CD14-positive monocyte (primary cell): ENCODE data around the gene KBTBD6. TPM values are rescaled to one million over a fixed set of nuclear protein-coding genes. Genes with fewer than 3 reads are reported as not detected.
"Not testable (repeated sequence)": the region's sequence is repeated elsewhere in the genome, so short reads cannot be mapped to it uniquely, and the experiment has no call there.

Experiments
- DNase-seq, 3 donors: peaks; one replicate each; pipeline ENCODE4 v3.0.0-alpha.2; 2011 to 2022
- H2AFZ ChIP-seq: 2 replicates; pipeline ENCODE4 v1.6.0; 2012; ENCODE audit warnings: mild to moderate bottlenecking, low read depth, low read length, inconsistent platforms; ENCODE audit not compliant: insufficient read depth, poor library complexity, severe bottlenecking
- H3K27ac ChIP-seq, 2 donors: 1 replicate in 1 of 2; 2 replicates in 1 of 2; pipeline ENCODE4 v1.5.1; 2012 to 2013; ENCODE audit warnings: low read length in 2 of 2, control low read depth in 1 of 2, inconsistent platforms in 1 of 2, low read depth in 1 of 2, mild to moderate bottlenecking in 1 of 2
- H3K27me3 ChIP-seq, 2 donors: one replicate each; pipeline versions ENCODE4 v1.6.0 to v1.6.1; 2011 to 2013; ENCODE audit warnings: low read length in 2 of 2; ENCODE audit not compliant: control insufficient read depth in 2 of 2, insufficient read depth in 2 of 2
- H3K36me3 ChIP-seq, 2 donors: replicated peaks in 1 of 2; 1 replicate in 1 of 2; 2 replicates in 1 of 2; pipeline versions ENCODE4 v1.5.1 to v1.6.1; 2012 to 2013; ENCODE audit warnings: low read length in 2 of 2, control low read depth in 1 of 2, inconsistent platforms in 1 of 2, mild to moderate bottlenecking in 1 of 2; ENCODE audit not compliant: insufficient read depth in 2 of 2, control insufficient read depth in 1 of 2
- H3K4me1 ChIP-seq, 2 donors: 1 replicate in 1 of 2; 2 replicates in 1 of 2; pipeline versions ENCODE4 v1.5.1 to v1.6.1; 2012 to 2013; ENCODE audit warnings: low read length in 2 of 2, control low read depth in 1 of 2, inconsistent platforms in 1 of 2, mild to moderate bottlenecking in 1 of 2, moderate library complexity in 1 of 2; ENCODE audit not compliant: insufficient read depth in 2 of 2, control insufficient read depth in 1 of 2
- H3K4me2 ChIP-seq: replicated peaks from 2 replicates; pipeline ENCODE3; 2012; ENCODE audit warnings: low read length, moderate library complexity, mild to moderate bottlenecking; ENCODE audit not compliant: poor library complexity, severe bottlenecking; ENCODE audit errors: extremely low read depth
- H3K4me3 ChIP-seq, 3 experiments: fragments of 200-600 bp in 1 of 3; sonication (generic) in 1 of 3; replicated peaks in 1 of 3; 1 replicate in 2 of 3; 2 replicates in 1 of 3; pipeline ENCODE4 v1.5.1; 2011 to 2013; ENCODE audit warnings: low read length in 3 of 3, mild to moderate bottlenecking in 3 of 3, control low read depth in 2 of 3, low read depth in 2 of 3, inconsistent platforms in 1 of 3, moderate library complexity in 1 of 3
- H3K79me2 ChIP-seq: 2 replicates; pipeline ENCODE4 v1.6.0; 2012; ENCODE audit warnings: mild to moderate bottlenecking, control low read depth, inconsistent platforms, low read length, moderate library complexity; ENCODE audit not compliant: insufficient read depth
- H3K9ac ChIP-seq: 2 replicates; pipeline ENCODE4 v1.6.0; 2017; ENCODE audit warnings: low read length, mild to moderate bottlenecking; ENCODE audit not compliant: insufficient read depth, poor library complexity, severe bottlenecking
- H3K9me3 ChIP-seq, 2 donors: replicated peaks in 1 of 2; 1 replicate in 1 of 2; 2 replicates in 1 of 2; pipeline versions ENCODE4 v1.5.1 to v1.6.1; 2012 to 2013; ENCODE audit warnings: low read length in 2 of 2, control low read depth in 1 of 2; ENCODE audit not compliant: control insufficient read depth in 1 of 2, insufficient read depth in 1 of 2
- H4K20me1 ChIP-seq: 2 replicates; pipeline ENCODE4 v1.6.0; 2012; ENCODE audit warnings: mild to moderate bottlenecking, low read length, control low read depth, moderate library complexity; ENCODE audit not compliant: insufficient read depth
- H3K27ac Mint-ChIP-seq, 7 donors: one replicate each; pipeline ENCODE4 v1.8.0; 2020; ENCODE audit warnings: mild to moderate bottlenecking in 7 of 7, mixed read lengths in 7 of 7, moderate library complexity in 6 of 7, inconsistent platforms in 2 of 7
- H3K27me3 Mint-ChIP-seq, 3 donors: one replicate each; pipeline ENCODE4 v1.8.0; 2021 to 2022; ENCODE audit warnings: low read depth in 3 of 3, mild to moderate bottlenecking in 3 of 3, mixed read lengths in 3 of 3, moderate library complexity in 3 of 3, inconsistent platforms in 1 of 3
- H3K36me3 Mint-ChIP-seq, 2 donors: one replicate each; pipeline ENCODE4 v1.8.0; 2020; ENCODE audit warnings: mixed read lengths in 2 of 2, inconsistent platforms in 1 of 2, mild to moderate bottlenecking in 1 of 2
- H3K4me1 Mint-ChIP-seq: one replicate; pipeline ENCODE4 v1.8.0; 2020; ENCODE audit warnings: mild to moderate bottlenecking, mixed read lengths
- H3K4me3 Mint-ChIP-seq, 2 donors: one replicate each; pipeline ENCODE4 v1.8.0; 2020; ENCODE audit warnings: mild to moderate bottlenecking in 2 of 2, mixed read lengths in 2 of 2, moderate library complexity in 1 of 2
- H3K9me3 Mint-ChIP-seq, 7 donors: one replicate each; pipeline ENCODE4 v1.8.0; 2020 to 2022; ENCODE audit warnings: mixed read lengths in 7 of 7, mild to moderate bottlenecking in 6 of 7, moderate library complexity in 6 of 7, inconsistent platforms in 2 of 7
- CTCF ChIP-seq: fragments of 200-600 bp; IDR thresholded peaks from one replicate; pipeline ENCODE4 v1.8.0; 2022; ENCODE audit warnings: antibody characterized with exemption, mild to moderate bottlenecking
- WGBS: methylation state at CpG from one replicate; pipeline ENCODE4 v1.1.5; 2013; ENCODE audit warnings: missing lambda C conversion rate; ENCODE audit not compliant: insufficient coverage; 5-methylcytosine and 5-hydroxymethylcytosine counted together
- intact Hi-C, 2 donors: fragments of 100-400 bp; cut with micrococcal nuclease; formaldehyde crosslinking; loops; one replicate each; pipeline versions ENCODE4 v1.15.0 to v1.15.1; 2023
- polyA plus RNA-seq, 3 donors: library from polyadenylated mRNA; depleted of rRNA in 1 of 3; unstranded in 2 of 3; stranded (reverse) in 1 of 3; fragments of 300-500 nt in 2 of 3; fragments of >200 nt in 1 of 3; fragmentation: Illumina TruSeq in 2 of 3; gene quantifications; 1 replicate in 2 of 3; 2 replicates in 1 of 3; pipeline ENCODE4 v1.2.3, GENCODE V29; 2012 to 2021

KBTBD6 gene
- polyA plus RNA-seq, 3 donors: 0.37 to 1.2 (median 0.54) TPM

DNA sequence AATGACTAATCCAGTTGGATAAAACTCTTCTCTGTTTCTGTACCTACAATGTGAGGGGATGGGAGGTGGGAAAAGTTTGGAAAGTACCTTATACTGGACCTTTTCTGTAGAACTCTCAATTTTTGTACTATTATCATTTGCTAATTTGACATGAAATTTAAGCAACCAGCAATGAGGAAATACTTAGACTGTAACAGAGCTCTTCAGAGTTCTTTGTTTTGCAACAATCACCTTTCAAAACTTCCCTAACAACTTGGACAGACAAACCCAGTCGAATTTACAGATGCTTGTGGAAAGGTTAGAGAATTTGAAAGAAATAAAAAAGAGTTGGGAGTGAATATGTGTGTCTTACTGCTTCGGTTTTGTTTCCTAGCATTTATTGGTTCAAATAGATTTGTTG, 45.0 kb upstream of the KBTBD6 start:
- intact Hi-C loops: no loop called here
- Histone ChIP-seq H3K27ac (peak overlapping the region; percentile 68 to 91), H2AFZ (no peak overlapping the region), H3K4me3 (no peak overlapping the region), H3K9me3 (peaks cover 26 to 30% of the 10 kb centered on the region in 2 donors), H3K79me2 (no peaks in the 10 kb centered on the region), H3K36me3 (no peaks in the 10 kb centered on the region), H4K20me1 (no peaks in the 10 kb centered on the region), H3K4me2 (peak overlapping the region; percentile 15), H3K4me1 (peaks cover 22 to 25% of the 10 kb centered on the region in 2 donors), H3K9ac (peak overlapping the region; percentile 64), H3K27me3 (no peaks in the 10 kb centered on the region)
- peaks cover 0 to 2% (median 0%) of the 10 kb centered on the region in 3 donors for H3K27me3 Mint-ChIP-seq
- TF ChIP-seq CTCF: no peak
- DNase-seq: peak; percentile 64 to 82 (median 70)
- H3K4me1 Mint-ChIP-seq: peaks cover 26% of the 10 kb centered on the region
- H3K36me3 Mint-ChIP-seq: peaks cover 5 to 7% of the 10 kb centered on the region in 2 donors
- no CpG with 5 or more reads among the region's 2 CpGs for WGBS
- H3K27ac Mint-ChIP-seq: peak overlapping the region; percentile 94 to 98 (median 96)
- peak overlapping the region in 1 of 2 donors; percentile 35 for H3K4me3 Mint-ChIP-seq
- peaks cover 10 to 50% (median 27%) of the 10 kb centered on the region in 7 donors for H3K9me3 Mint-ChIP-seq

GRCh38 chr13:41175576-41175975, 43.0 kb upstream of the KBTBD6 start:
- Mint-ChIP-seq H3K9me3 (peaks cover 11 to 52% (median 29%) of the 10 kb centered on the region in 7 donors), H3K4me1 (peaks cover 26% of the 10 kb centered on the region)
- H3K27me3 Mint-ChIP-seq, H3K27ac ChIP-seq, H3K9ac ChIP-seq, H3K27ac Mint-ChIP-seq, H3K4me3 Mint-ChIP-seq, H3K4me3 ChIP-seq, H3K27me3 ChIP-seq, H3K36me3 ChIP-seq, DNase-seq, intact Hi-C loops, H3K4me2 ChIP-seq, H4K20me1 ChIP-seq, H3K36me3 Mint-ChIP-seq, H2AFZ ChIP-seq, H3K79me2 ChIP-seq: not testable (repeated sequence)
- H3K4me1 ChIP-seq: peaks cover 22 to 25% of the 10 kb centered on the region in 2 donors
- peaks cover 30 to 31% of the 10 kb centered on the region in 2 donors for H3K9me3 ChIP-seq
- WGBS: 100% methylated on average over 1 of the region's 8 CpGs
